ENCODE measurements around the gene CREB5.

- TF ChIP-seq EP300 (IDR thresholded peaks at IDR 0.05; ENCODE audit: borderline replicate concordance) (no peak), EGR1 (IDR thresholded peaks at IDR 0.05) (no peak), TAF1 (IDR thresholded peaks at IDR 0.05; ENCODE audit: low read depth) (no peak), RAD21 (IDR thresholded peaks at IDR 0.05; ENCODE audit: low read depth) (no peak), ZBTB7A (IDR thresholded peaks at IDR 0.05; ENCODE audit: low read depth) (no peak), TCF12 (IDR thresholded peaks at IDR 0.05; ENCODE audit: low read depth) (no peak), YY1 (IDR thresholded peaks at IDR 0.05; ENCODE audit: low read depth) (no peak), CEBPB (IDR thresholded peaks at IDR 0.05) (no peak), TEAD4 (IDR thresholded peaks at IDR 0.05) (no peak), CREB1 (IDR thresholded peaks at IDR 0.05; ENCODE audit: low read depth) (no peak), FOXM1 (IDR thresholded peaks at IDR 0.05; ENCODE audit: borderline replicate concordance, low read depth) (no peak)
- TF ChIP-seq, protein P1, sequence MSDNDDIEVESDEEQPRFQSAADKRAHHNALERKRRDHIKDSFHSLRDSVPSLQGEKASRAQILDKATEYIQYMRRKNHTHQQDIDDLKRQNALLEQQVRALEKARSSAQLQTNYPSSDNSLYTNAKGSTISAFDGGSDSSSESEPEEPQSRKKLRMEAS (IDR thresholded peaks at IDR 0.05), result no peak
- TF ChIP-seq, protein P2, sequence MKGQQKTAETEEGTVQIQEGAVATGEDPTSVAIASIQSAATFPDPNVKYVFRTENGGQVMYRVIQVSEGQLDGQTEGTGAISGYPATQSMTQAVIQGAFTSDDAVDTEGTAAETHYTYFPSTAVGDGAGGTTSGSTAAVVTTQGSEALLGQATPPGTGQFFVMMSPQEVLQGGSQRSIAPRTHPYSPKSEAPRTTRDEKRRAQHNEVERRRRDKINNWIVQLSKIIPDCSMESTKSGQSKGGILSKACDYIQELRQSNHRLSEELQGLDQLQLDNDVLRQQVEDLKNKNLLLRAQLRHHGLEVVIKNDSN (IDR thresholded peaks at IDR 0.05), result no peak
- TF ChIP-seq, protein P3, sequence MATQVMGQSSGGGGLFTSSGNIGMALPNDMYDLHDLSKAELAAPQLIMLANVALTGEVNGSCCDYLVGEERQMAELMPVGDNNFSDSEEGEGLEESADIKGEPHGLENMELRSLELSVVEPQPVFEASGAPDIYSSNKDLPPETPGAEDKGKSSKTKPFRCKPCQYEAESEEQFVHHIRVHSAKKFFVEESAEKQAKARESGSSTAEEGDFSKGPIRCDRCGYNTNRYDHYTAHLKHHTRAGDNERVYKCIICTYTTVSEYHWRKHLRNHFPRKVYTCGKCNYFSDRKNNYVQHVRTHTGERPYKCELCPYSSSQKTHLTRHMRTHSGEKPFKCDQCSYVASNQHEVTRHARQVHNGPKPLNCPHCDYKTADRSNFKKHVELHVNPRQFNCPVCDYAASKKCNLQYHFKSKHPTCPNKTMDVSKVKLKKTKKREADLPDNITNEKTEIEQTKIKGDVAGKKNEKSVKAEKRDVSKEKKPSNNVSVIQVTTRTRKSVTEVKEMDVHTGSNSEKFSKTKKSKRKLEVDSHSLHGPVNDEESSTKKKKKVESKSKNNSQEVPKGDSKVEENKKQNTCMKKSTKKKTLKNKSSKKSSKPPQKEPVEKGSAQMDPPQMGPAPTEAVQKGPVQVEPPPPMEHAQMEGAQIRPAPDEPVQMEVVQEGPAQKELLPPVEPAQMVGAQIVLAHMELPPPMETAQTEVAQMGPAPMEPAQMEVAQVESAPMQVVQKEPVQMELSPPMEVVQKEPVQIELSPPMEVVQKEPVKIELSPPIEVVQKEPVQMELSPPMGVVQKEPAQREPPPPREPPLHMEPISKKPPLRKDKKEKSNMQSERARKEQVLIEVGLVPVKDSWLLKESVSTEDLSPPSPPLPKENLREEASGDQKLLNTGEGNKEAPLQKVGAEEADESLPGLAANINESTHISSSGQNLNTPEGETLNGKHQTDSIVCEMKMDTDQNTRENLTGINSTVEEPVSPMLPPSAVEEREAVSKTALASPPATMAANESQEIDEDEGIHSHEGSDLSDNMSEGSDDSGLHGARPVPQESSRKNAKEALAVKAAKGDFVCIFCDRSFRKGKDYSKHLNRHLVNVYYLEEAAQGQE (IDR thresholded peaks at IDR 0.05; ENCODE audit: low read depth), result no peak
These were observed 118.5 kb downstream of the CREB5 start for GRCh38 chr7:28530803-28531175.
